Skeletal muscle cell (primary cell): Measurements from ENCODE around the gene GATAD2B.
A peak's percentile ranks its signal among the peaks of the same experiment; 100 is the strongest.
"Not testable (repeated sequence)": the region's sequence is repeated elsewhere in the genome, so short reads cannot be mapped to it uniquely, and the experiment has no call there.

Experiments used
- DNase-seq: peaks from one replicate; pipeline ENCODE4 v3.0.0-alpha.2; 2010; ENCODE audit warnings: low read depth
- H3K4me3 ChIP-seq: 2 replicates; pipeline ENCODE4 v1.5.1; 2011; ENCODE audit warnings: low read depth, mild to moderate bottlenecking, control low read depth, low read length, moderate library complexity

GATAD2B gene

DNA sequence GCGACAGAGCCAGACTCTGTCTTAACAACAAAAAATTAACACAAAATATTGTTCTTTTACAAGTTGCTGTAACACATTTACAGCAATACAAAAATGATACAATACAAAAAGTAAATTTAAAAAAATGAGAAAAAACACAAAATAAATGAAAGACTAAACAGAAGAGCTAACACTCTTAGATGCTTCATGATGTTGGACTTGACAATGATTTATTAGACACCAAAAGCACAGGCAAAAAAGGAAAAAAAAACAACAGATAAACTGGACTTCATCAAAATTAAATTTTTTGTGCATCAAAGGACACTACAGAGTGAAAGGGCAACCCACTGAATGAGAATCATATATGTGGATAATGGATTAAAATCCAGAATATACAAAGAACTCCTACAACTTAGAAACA lies 16.4 kb downstream of the GATAD2B start:
- no peak overlapping the region for H3K4me3 ChIP-seq
- DNase-seq = no peak

DNA sequence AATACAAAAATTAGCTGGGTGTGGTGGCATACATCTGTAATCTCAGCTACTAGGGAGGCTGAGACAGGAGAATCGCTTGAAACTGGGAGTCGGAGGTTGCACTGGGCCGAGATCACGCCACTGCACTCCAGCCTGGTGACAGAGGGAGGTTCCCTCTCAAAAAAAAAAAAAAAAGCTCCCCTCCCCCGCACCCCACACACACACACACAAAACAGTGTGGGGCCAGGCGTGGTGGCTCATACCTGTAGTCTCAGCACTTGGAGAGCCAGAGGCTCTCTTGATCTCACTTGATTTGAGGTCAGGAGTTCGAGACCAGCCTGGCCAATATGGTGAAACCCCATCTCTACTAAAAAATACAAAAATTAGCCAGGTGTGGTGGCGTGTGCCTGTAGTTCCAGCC lies 16.9 kb downstream of the GATAD2B start:
- not testable (repeated sequence) for DNase-seq, H3K4me3 ChIP-seq

- no peak overlapping the region for H3K4me3 ChIP-seq
- no peak for DNase-seq
Observed at GRCh38 chr1:153903841-153904455, 18.8 kb downstream of the GATAD2B start.

- H3K4me3 ChIP-seq = no peak overlapping the region
- no peak for DNase-seq
Observed at GRCh38 chr1:153899509-153899908, 23.3 kb downstream of the GATAD2B start.

DNA sequence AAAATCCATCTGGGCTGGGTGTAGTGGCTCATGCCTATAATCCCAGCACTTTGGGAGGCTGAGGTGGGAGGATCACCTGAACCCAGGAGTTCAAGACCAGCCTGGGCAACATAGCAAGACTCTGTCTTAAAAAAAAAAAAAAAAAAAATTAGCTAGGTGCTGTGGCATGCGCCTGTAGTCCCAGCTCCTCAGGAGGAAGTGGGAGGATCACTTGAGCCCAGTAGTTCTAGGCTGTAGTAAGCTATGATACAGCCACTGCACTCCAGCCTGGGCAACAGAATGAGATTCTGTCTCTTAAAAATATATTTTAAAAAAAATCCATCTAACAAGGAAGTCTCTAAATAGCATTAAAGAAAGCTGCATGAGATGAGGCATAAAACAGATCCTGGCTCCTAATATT lies 26.9 kb downstream of the GATAD2B start:
- H3K4me3 ChIP-seq, DNase-seq: not testable (repeated sequence)

DNA sequence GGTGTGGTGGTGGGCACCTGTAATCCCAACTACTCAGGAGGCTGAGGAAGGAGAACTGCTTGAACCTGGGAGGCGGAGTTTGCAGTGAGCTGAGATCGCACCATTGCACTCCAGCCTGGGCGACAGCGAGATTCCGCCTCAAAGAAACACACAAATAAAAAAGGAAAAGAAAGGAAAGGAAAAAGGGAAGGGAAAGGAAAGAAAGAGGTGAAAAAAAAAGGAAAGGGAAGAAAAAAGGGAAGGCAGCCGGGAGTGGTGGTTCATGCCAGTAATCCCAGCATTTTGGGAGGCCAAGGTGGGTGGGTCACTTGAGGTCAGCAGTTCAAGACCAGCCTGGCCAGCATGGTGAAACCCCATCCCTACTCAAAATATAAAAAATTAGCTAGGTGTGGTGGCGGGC lies 31.7 kb downstream of the GATAD2B start:
- not testable (repeated sequence) for H3K4me3 ChIP-seq, DNase-seq

DNA sequence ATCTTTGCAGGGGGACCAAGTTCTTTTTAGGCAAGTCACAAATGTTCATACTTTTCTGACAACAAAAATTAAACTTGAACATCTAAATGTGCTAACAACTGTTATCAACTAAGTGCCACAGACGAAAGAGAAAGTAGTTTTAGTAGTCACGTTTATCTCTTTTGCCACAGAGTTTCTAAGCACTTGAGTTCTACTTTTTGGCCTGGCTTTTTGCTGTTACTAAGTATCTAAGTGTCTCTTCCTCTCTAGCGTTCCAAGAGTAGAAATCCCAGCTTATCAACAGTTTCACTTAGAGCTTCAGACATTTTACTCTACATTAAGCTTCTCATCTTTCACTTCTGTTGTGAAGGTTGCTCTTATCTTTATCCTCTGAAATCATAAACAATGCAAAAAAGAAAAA lies 34.2 kb downstream of the GATAD2B start:
- no peak overlapping the region for H3K4me3 ChIP-seq

GRCh38 chr1:153886127-153886526 lies 36.6 kb downstream of the GATAD2B start:
- no peak for DNase-seq
- H3K4me3 ChIP-seq = no peak overlapping the region

More for the DNA sequence above, 34.2 kb downstream of the GATAD2B start:
- DNase-seq = no peak

- DNase-seq = no peak
- H3K4me3 ChIP-seq = no peak overlapping the region
Observed at GRCh38 chr1:153883223-153883622, 39.5 kb downstream of the GATAD2B start.

- H3K4me3 ChIP-seq = peak overlapping the region; percentile 34
- no peak for DNase-seq
Observed at GRCh38 chr1:153882296-153882912, 40.4 kb downstream of the GATAD2B start.

GRCh38 chr1:153881751-153882150 lies 41.0 kb downstream of the GATAD2B start:
- DNase-seq = peak; percentile 25
- H3K4me3 ChIP-seq = peak overlapping the region; percentile 34

DNA sequence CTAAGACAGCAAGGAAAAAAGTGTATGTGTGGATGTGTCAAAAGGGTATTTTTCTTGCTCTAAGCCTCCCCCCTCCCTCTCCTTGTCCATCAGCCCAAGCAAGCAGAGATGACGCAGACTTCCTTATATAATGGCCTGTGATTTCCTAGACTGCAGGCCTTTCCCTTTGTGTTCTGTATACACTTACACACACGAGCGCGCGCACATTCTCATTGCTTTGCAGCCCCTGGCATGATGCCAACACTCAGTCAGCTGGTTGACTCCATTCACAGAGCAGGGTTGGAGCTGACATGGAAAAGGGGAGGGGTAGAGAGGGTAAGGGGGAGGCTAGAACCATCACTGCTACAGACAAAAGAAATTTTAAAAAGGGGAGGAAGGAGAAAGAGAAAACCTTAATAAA lies 41.8 kb downstream of the GATAD2B start:
- peak overlapping the region; percentile 34 for H3K4me3 ChIP-seq
- peak; percentile 93 for DNase-seq

GRCh38 chr1:153880024-153880423 lies 42.7 kb downstream of the GATAD2B start:
- no peak for DNase-seq
- no peak overlapping the region for H3K4me3 ChIP-seq

DNA sequence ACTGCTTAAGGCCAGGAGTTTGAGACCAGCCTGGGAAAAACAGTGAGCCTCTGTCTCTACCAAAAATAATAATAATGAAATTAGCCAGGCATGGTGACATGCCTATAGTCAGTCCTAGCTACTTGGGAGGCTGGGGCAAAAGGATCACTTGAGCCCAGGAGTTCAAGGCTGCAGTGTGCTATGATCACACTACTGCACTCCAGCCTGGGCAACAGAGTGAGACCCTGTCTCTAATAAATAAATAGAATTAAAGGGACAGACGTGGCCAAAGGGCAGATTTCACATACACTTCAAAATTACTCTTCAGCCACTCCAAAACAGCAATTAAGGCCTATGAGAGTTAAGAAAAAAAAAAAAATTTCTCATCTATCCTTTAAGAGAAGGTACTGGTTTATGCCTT lies 45.7 kb downstream of the GATAD2B start:
- H3K4me3 ChIP-seq = no peak overlapping the region
- DNase-seq = no peak

- DNase-seq = no peak
- no peak overlapping the region for H3K4me3 ChIP-seq
Observed at GRCh38 chr1:153872934-153873333, 49.8 kb downstream of the GATAD2B start.

GRCh38 chr1:153872331-153872730 lies 50.4 kb downstream of the GATAD2B start:
- no peak for DNase-seq

DNA sequence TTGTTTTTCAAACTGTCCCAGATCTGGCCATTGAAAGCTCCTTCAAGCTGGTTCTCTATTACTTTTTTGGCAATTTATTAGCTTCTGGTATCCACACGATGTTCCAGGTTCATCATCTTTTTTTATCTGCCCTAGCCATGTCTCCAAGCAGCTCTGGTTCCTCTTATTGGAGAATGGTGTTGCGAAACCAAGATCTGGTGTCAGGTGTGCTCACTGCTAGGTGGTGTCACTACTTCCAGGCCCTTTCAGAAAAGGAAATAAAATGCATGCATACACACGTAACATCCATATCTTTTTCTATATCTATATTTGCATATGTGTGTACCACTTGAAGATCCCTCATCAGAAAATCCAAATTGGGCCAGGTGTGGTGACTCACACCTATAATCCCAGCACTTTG lies 53.3 kb downstream of the GATAD2B start:
- no peak for DNase-seq
- H3K4me3 ChIP-seq = no peak overlapping the region

More at GRCh38 chr1:153872331-153872730, 50.4 kb downstream of the GATAD2B start:
- H3K4me3 ChIP-seq = no peak overlapping the region

- H3K4me3 ChIP-seq = no peak overlapping the region
- DNase-seq = peak; percentile 23
Observed at GRCh38 chr1:153866045-153866850, 56.5 kb downstream of the GATAD2B start.

GRCh38 chr1:153860285-153860684 lies 62.5 kb downstream of the GATAD2B start:
- no peak for DNase-seq
- H3K4me3 ChIP-seq = no peak overlapping the region

DNA sequence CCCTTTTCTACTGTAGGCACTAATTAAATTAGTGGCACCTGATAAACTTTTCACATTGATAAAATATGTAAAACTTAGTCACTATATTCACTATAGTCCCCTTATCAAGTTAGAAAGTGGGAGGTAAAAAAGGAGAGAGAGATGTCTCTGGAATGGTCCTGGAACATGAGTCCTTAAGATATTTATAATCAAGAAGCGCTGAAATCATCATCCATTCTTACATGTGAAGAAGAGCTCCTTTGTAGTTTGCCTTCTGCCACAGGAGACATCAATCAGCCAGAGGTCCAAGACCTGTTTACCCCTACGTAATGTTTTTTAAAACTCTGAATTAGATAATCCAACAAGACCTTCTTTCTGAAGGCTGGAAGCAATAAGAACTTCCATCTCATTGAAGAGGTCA lies 65.3 kb downstream of the GATAD2B start:
- DNase-seq = no peak
- no peak overlapping the region for H3K4me3 ChIP-seq

DNA sequence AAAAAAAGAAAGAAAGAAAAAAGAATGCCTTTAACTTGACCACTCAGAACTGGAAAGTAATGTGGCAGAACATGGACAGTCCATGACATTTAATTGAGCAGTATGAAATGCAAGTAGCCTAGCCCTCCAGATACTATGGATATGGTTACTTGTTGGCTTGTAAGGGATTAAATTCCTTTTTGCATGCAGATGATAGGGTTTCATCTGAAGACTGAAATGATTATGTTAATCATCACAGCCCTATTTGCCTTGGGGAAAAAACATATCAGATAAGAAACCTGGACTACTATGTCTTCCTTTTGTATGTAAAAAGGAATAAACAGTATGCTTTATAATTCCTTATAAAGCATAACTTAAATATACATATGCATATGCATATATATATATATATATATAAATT lies 66.0 kb downstream of the GATAD2B start:
- H3K4me3 ChIP-seq = no peak overlapping the region
- no peak for DNase-seq
